ENCODE measurements around the gene CHRND. TPM values are rescaled to one million over a fixed set of nuclear protein-coding genes. Genes with fewer than 3 reads are reported as not detected.

Gene CHRND
- total and polyA plus RNA-seq, 4 experiments from 2014 or later, result not detected

DNA sequence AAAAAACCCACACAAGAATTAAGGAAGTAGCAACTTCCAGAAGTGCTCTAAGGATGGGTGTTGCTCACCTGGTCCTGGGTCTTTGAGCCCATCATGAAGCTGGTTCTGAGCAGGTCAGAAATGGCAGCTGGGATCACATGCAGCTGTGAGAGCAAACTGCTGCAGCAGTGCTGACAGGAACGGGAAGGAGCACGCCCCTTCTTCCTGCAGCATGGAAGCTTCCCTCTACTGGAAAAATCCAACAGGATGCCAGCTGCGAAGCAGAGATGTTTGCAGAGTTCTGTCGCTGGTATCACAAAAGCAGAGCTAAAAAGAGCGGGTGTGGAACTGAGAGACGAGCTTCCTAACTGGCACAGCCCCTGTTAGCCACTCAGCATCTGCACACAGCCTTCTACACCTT is 58.3 kb downstream of the CHRND start:
- POLR2A ChIA-PET (ENCODE audit: partially characterized antibody), result no interaction called here
- no peak for DNase-seq
- no peaks in the 10 kb centered on the region for H3K27me3 ChIP-seq (ENCODE audit: insufficient read depth, low read length)
- peaks cover 0 to 1% of the 10 kb centered on the region in 2 donors for H3K27me3 Mint-ChIP-seq
- no peak overlapping the region for H3K4me3 ChIP-seq (ENCODE audit: low read length in 2 of 2)
- H3K36me3 ChIP-seq (ENCODE audit: insufficient read depth, low read length), result peaks cover 14% of the 10 kb centered on the region
- H3K4me3 Mint-ChIP-seq, result no peak overlapping the region
- no peaks in the 10 kb centered on the region for H3K4me1 ChIP-seq (ENCODE audit: insufficient read depth, low read length)
- CTCF ChIA-PET (ENCODE audit: partially characterized antibody), result no interaction called here
- intact Hi-C loops (cut with micrococcal nuclease), result no loop called here
- H3K9me3 Mint-ChIP-seq, result peaks cover 0 to 2% (median 0%) of the 10 kb centered on the region in 8 donors
- no peak overlapping the region for H3K27ac Mint-ChIP-seq
- H3K4me1 Mint-ChIP-seq, result no peaks in the 10 kb centered on the region
- H3K36me3 Mint-ChIP-seq, result peaks cover 49 to 51% of the 10 kb centered on the region in 2 donors
- no peak overlapping the region for H3K27ac ChIP-seq (ENCODE audit: low read depth, low read length)
- no peaks in the 10 kb centered on the region for H3K9me3 ChIP-seq (ENCODE audit: control insufficient read depth in 1 of 2, low read length in 2 of 2)

Other genes starting within 250 kb of the CHRND start
- not detected for gene ALPP, start 147.4 kb upstream of the CHRND start, total RNA-seq
- gene ALPP, start 147.4 kb upstream of the CHRND start, polyA plus RNA-seq, result not detected
- gene ALPG, start 119.3 kb upstream of the CHRND start, total RNA-seq, result not detected
- gene ALPG, start 119.3 kb upstream of the CHRND start, polyA plus RNA-seq, result not detected
- not detected for gene ALPI, start 70.0 kb upstream of the CHRND start, total RNA-seq
- not detected for gene ALPI, start 70.0 kb upstream of the CHRND start, polyA plus RNA-seq
- gene ECEL1, start 38.3 kb upstream of the CHRND start, total RNA-seq, result not detected
- not detected for gene ECEL1, start 38.3 kb upstream of the CHRND start, polyA plus RNA-seq
- not detected for gene PRSS56, start 5.8 kb upstream of the CHRND start, total RNA-seq
- not detected for gene PRSS56, start 5.8 kb upstream of the CHRND start, polyA plus RNA-seq
- gene CHRNG, start 13.5 kb downstream of the CHRND start, total RNA-seq, result not detected
- gene CHRNG, start 13.5 kb downstream of the CHRND start, polyA plus RNA-seq, result not detected
- gene TIGD1, start 24.4 kb downstream of the CHRND start, total RNA-seq, result 10 to 100 TPM; 18.9 to 19.3 TPM
- gene TIGD1, start 24.4 kb downstream of the CHRND start, polyA plus RNA-seq, result 10 to 100 TPM; 11.8 to 12.7 TPM
- 10 to 100 TPM; 72.4 to 75.5 TPM for gene EIF4E2, start 24.5 kb downstream of the CHRND start, total RNA-seq
- gene EIF4E2, start 24.5 kb downstream of the CHRND start, polyA plus RNA-seq, result 10 to 100 TPM; 77.5 to 80.7 TPM
- 1 to 10 TPM; 1.4 to 1.5 TPM for gene EFHD1, start 107.4 kb downstream of the CHRND start, total RNA-seq
- 1 to 10 TPM; 1.4 to 3.6 TPM for gene EFHD1, start 107.4 kb downstream of the CHRND start, polyA plus RNA-seq
- 10 to 100 TPM; 82.1 to 89.6 TPM for gene GIGYF2, start 171.2 kb downstream of the CHRND start, total RNA-seq
- 10 to 100 TPM in 1 of 2 donors, 1 to 10 TPM in 1; 6.7 to 35.9 TPM for gene GIGYF2, start 171.2 kb downstream of the CHRND start, polyA plus RNA-seq